GOT3 (cell line): ENCODE results near the gene CCNJ.

ENCODE experiments used
- DNase-seq: peaks from one replicate; lab custom pipeline; 2025; ENCODE audit warnings: mixed read lengths; lab: John Stamatoyannopoulos, UW

The CCNJ gene

DNA sequence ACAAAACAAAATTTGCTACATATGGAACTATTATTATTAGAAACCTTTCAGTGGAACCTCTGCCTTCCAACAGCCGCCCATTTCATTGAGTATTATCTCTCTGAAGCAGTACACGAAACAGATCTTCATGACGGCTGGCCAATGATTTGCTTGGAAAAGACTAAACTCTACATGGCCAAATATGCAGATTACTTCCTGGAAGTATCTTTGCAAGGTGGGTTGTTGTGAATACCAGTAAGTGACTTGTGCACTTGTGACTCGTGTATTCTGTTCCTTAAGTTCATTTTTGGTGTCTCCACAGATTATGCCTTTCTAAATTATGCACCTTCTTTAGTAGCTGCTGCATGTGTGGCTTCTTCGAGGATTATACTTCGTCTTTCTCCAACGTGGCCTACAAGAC is 13.4 kb downstream of the CCNJ start:
- DNase-seq, result no peak

DNA sequence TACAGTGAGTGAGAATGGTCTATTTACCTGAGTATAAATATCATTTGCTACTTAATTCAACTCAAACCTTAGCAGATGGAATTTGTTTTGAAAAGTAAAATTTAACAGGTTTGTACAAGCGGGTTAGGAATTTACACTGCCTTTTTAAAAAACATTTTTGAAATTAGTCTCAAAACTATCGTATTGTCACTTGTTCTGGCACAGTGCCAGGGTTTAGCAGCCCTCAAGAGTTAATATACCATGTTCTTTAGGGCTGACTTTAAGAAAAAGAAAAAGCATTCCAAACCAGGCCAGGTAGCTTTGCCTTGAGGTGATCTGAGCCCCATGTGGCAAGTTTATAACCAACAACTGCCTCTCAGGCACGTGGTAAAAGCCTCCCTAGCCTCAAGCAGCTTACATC is 17.8 kb downstream of the CCNJ start:
- no peak for DNase-seq

DNA sequence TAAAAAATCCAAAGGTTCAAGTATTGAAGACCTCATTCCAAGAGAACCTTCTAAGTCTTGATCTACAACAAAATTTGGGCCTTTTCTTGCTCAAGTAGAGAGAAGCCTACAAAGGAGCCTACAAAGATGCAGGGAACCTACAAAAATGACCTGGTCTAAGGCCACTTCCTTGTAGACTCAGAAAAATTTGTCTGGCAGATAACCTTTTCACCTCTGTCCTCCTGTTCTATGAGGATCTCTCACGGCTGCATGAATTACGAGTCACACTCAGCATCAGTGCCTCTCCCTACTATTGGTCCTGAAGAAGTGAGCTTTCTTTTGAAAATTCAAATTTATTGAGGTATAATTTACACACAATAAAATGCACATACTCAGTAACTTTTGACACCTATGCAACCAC is 29.3 kb downstream of the CCNJ start:
- no peak for DNase-seq

DNA sequence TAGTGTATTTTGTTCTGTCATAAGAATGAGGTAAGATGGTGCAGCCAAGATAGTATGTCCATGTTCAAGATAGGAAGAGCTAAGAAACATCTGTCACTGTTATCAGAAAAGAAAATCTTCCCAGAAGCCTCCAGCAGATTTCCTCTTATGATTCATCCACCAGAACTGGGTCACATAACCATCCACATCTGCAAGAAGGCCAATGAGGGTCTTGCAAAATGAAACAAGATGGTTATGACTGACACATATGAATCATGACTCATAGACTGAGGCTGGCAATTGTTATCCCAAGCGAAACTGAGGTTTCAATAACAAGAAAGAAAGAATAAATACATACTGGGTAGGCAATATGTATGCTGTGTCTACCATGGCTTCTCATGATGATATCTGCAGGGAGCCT is 30.3 kb downstream of the CCNJ start:
- DNase-seq, result no peak

DNA sequence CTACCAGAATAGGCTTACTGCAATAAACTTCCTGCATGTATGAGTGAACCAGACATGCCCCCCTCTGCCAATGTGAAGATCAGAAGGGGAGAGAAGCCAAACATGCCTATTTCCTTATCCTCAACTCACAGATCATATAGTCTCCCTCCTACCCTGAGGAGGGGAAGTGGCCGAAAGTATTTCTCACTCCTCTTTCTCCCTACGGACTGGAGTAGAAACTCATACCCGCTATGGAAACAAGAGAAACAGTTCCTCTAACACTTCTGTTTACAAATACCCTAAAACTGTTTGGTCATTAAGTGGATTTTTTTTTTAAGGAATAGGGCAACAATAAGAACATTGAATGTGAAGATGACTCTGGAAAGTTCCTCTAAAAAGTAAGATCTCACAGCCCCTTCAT is 31.4 kb downstream of the CCNJ start:
- DNase-seq, result no peak

DNA sequence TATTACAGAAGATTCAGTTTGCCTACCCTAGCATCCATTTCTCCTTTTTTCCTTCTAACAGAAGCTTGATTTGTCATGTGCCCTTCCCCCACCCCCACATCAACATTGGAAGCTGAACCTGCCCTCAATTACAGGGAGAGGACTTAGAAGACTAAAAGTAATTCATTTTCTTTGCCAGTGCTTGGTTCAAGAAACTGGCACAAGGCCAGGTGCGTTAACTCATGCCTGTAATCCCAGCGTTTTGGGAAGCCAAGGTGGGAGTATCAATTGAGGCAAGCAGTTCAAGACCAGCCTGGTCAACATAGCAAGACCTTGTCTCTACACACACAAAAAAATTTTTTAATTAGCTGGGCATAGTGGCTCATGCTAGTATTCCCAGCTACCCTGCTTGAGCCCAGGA is 32.6 kb downstream of the CCNJ start:
- no peak for DNase-seq

DNA sequence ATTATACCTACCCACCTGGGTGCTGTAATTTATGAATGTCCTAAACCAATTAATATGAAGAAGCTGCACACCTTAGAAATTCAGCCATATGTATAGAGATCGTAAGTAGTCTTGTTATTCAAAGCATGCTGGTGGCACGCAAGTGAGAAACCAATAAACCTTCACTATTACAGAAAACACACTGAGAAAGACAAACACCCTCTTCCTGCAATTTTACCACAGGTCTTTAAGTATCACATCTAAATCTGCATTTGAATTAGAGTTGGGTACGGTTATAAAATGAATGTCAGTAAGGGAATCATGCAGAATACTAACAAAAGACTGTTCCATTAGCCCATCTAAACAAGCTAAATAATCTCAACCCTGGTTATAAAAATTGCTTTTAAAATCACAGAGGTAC is 33.8 kb downstream of the CCNJ start:
- DNase-seq, result no peak

DNA sequence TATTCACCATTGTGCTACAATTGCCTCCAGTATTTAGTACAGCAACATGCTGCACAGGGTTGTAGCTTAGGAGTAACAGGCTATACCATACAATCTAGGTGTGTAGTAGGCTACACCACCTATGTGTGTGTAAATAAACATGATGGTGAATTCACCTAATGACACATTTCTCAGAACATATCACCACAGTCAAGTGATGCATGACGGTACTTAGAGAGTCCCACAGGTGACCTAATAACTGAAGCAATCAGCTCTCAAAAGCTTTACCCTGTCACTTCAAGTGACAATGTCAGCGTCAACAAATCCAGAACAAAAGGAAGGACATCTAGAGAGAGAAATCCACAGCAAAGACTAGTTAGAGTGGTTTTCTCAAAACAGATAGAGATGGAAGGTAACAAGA is 38.8 kb downstream of the CCNJ start:
- DNase-seq, result no peak

DNA sequence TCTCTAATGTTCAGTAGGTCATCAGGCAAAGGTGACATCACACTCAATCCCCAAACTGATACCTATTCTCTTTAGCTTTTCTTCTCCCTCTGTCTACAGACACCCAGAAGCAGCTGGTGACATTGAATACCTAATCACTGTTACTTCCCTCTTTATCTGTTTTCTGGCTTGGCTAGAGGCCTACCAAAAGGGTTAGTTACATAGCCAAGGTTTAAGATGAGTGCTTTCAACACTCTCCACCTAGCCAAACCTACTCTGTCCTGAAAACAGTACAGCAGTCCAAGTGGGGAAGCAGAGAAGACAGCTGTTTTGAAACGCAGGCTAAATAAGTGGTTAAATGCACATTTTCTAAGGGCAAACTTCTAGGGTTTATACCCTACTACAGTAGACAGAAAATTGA is 39.4 kb downstream of the CCNJ start:
- no peak for DNase-seq

DNA sequence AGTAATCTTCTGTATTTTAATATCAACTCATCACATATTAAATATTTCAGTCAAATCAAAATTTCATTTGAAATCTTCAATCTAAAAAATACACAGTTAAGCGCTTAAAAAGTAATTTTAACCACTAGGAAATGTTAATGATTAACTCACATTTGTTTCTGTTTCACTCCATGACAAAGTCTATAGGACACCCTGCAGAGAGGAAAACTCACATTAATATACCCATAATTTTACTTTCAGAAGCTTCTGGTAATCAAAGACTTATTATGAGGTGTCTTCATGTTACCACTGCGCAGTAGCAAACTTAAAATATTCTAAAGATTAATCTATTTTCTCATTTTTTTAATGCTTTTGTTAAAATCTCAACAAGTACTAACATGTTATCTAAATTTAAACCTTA is 45.7 kb downstream of the CCNJ start:
- DNase-seq, result no peak

DNA sequence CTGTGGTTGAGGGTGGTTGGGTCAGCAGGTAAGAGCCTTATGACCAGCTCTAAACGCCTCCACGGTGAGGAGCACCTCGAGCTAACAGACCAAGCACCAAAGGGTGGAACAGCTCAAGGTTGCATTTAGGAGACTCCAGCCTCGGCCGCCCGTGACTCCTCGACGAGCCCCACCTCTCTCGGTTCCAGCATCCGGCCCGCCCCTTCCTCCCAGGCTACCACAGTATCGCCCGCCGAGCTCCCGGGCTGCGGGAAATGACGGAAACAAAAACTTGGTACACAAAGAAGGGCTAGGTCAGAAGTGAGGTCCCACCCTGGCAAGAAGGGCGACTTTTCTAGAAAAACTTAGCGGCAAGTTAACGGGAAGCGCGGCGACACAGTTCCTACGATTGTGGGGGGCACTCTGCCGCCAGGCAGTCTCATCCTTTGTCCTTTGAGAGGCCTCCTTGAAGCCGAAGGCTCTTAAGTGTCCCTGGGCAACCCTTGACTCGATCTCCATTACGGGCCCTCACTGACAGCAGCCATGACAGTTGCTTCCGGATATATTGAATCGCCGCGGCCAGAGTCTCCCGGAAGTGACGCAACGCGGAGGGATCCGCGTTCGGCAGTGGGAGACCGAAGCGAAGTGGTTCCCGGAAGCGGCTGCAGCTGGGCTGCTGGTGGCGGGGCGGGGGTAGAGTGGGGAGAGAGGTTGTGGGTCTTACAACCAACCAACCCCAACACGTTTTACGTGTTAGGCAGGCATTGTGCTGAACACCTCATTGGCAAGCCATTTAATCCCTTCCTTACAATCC is 46.5 kb downstream of the CCNJ start:
- peak; percentile 57 for DNase-seq

DNA sequence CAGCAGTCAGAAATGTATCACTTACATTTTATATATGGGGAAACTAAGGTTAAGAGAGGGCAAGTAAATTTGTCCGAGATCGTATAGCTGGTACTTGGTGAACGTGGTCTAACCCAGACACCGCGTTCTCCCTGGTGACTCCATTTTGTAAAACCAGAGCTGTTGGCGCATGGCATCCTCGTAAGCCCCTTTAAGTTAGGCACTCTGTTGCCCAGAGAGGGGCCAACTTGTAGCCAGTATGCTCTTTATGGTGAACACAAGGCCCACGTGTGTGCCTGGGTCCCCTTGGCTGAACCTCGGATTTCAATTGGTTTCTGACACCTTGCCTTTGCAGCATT is 47.0 kb downstream of the CCNJ start:
- no peak for DNase-seq

DNA sequence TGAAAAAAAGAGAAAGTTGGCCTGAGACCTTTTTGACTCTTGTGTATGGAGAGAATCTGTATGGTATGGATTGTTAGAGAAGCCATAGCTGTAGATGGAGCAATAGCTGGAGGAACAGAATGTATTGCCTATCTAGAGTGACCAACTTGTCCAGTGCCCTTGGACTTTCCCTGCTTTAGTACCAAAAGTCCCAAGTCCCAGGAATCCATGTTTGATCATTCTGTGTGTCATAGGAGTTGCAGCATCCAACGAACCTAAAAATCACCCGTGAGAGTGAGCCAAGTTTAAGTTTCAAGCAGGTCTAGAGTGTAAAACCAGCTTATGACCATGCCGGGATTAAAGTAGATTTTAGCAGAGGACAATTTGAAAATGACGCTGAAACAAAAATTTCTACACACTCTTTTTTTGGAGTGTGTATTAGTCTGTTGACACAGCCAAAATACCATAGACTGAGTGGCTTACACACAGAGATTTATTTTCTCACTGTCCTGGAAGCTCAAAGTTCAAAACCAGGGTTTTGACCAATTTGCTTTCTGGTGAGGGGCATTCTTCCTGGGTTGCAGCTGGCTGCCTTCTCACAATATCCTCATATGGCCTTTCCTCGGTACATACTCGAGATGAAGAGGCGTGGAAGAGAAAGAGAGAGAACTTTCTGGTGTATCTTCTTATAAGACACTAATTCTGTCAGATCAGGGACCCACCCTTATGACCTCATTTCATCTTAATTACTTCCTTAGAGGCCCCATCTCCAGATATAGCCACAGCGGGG is 49.8 kb downstream of the CCNJ start:
- no peak for DNase-seq

DNA sequence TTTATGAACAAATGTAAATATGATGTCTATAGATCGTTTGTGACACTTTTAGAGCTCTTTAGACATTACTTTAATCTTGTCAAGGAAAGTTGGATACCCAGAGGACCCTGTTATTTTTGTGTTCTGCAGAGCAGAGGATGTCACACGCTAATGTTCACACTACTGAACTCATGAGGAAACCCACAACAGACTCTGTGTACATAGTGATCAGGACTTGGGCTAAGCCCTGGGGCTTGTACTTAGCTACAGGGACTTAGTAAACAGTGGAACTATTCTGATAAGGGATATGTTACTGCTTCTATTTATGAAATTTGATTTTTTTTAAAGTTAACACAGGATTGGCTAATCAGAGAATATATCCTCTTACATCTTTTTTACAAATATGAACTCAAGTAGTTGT is 50.6 kb downstream of the CCNJ start:
- no peak for DNase-seq

DNA sequence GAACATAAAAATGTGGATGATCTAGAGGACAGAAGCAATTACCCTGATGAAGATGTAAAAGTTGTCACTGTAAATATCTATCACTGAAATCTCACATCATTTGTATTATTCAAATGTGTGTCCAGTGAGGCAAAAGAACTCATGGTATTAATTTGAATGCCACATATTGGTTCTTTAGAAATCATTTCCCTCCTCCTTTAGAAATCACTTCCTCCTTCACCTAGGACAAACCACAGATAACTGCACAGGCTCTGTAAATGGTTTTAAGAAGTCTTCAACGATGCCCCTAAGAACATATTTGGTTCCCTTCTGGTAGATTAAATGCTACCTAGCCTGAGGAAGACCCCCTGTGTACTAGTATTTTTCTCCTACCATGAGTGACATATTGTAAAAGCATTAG is 53.6 kb downstream of the CCNJ start:
- DNase-seq, result no peak

DNA sequence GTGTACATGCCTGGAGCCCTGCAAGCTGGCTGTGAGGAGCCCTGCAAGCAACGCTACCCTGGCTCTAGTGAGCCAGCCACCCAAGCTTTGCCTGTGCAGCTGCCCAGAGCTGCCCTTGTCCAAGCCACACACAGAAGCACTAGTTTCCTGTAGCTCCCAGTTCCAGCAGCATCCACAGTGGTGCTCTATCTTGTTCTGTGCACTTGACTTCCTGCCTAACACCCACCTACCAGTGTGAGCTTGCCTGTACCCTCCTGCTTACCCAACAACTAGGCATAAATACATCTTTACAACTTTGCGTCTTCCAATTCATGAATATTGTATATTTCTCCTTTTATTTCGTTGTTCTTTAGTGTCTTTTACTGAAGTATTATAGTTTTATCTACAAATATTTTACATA is 54.5 kb downstream of the CCNJ start:
- DNase-seq, result no peak

DNA sequence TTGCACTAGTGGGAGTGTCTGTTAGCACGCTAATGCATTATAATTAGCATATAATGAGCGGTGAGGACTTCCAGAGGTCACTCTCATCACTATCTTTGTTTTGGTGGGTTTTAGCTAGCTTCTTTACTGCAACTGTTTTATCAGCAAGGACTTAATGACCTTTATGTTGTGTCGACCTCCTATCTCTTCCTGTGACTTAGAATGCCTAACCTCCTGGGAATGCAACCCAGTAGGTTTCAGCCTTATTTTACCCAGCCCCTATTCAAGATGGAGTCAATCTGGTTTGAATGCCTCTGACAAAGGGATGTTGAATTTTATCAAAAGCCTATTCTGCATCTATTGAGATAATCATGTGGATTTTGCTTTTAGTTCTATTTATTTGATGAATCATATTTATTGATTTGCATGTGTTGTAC is 64.2 kb downstream of the CCNJ start:
- DNase-seq, result no peak
